Cardiac muscle cell (in vitro differentiated cells and primary cell): ENCODE measurements around the gene SYNPO. TPM values are rescaled to one million over a fixed set of nuclear protein-coding genes. Genes with fewer than 3 reads are reported as not detected.

Experiments
- DNase-seq, 2 donors: peaks; one replicate each; pipeline versions ENCODE4 v3.0.0 to v3.0.0-alpha.2; 2010 to 2017; ENCODE audit warnings: low read depth in 1 of 2, low spot score in 1 of 2
- H3K27ac ChIP-seq: fragments of 200-600 bp; sonication (generic); 2 replicates; pipeline ENCODE4 v1.5.1; 2016
- H3K27me3 ChIP-seq: fragments of 200-600 bp; sonication (generic); 2 replicates; pipeline ENCODE4 v1.6.0; 2016; ENCODE audit warnings: control low read depth
- H3K36me3 ChIP-seq: fragments of 200-600 bp; sonication (generic); 2 replicates; pipeline ENCODE4 v1.5.1; 2016; ENCODE audit warnings: control low read depth
- H3K4me1 ChIP-seq: fragments of 200-600 bp; sonication (generic); 2 replicates; pipeline ENCODE4 v1.8.1; 2017; ENCODE audit warnings: low read depth, mild to moderate bottlenecking, mixed run types
- H3K4me3 ChIP-seq: fragments of 200-600 bp; sonication (generic); 2 replicates; pipeline ENCODE4 v1.5.1; 2016; ENCODE audit warnings: mild to moderate bottlenecking
- H3K9me3 ChIP-seq: fragments of 200-600 bp; sonication (generic); 2 replicates; pipeline ENCODE4 v1.5.1; 2017; ENCODE audit warnings: low read depth, mild to moderate bottlenecking, control low read depth
- polyA plus RNA-seq: library from polyadenylated mRNA; unstranded; fragments of >200 nt; fragmentation: Nextera tagmentation; extraction: Ambion mirVana; gene quantifications from 2 replicates; pipeline ENCODE4 v1.2.1, GENCODE V29; 2016
- total RNA-seq: library from RNA; depleted of rRNA; stranded (reverse); fragments of >200 nt; gene quantifications from 2 replicates; pipeline ENCODE4 v1.2.3, GENCODE V29; 2016
- TF ChIP-seq, protein P1 (sequence below): IDR thresholded peaks from 2 replicates; pipeline ENCODE4 v1.5.1; 2012; ENCODE audit warnings: low read depth, mild to moderate bottlenecking, low read length

Gene SYNPO
- total and polyA plus RNA-seq, 2 experiments from 2014 or later: 1.1 to 2.7 TPM

DNA sequence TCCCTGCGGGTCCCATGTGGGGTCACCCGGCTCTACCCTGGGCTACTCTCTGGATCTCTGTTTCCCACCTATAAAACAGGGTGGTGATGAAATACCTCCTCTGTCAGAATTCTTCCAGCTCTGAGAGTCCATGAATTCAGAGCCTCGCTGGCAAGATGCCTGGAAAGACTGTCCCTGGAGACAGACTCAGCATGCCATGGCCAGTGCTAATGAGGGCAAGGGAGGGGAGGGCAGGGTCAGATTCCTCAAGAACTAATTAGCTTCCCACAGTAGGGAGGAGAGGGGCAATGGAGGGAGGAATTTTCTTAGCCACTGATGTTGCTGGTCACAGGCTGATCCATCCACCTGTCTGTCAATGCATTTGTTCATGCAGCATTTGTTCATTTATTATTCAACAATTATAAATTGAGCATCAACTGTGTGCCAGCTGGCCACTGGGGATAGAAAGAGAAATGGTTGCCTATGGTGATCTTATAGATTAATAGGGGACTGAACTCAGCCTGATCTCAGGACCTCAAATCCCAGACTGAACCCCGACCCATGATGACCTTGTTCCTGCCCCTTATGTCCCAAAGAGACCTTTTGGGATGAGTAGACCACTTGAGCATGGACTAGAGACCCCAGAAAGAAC is 4.7 kb downstream of the SYNPO start:
- no peaks in the 10 kb centered on the region for H3K36me3 ChIP-seq
- no peaks in the 10 kb centered on the region for H3K9me3 ChIP-seq
- no peaks in the 10 kb centered on the region for H3K27me3 ChIP-seq
- peaks cover 31% of the 10 kb centered on the region for H3K4me1 ChIP-seq
- DNase-seq: peak; percentile 38 to 95
- H3K4me3 ChIP-seq: no peak overlapping the region
- H3K27ac ChIP-seq: peak overlapping the region; percentile 9
- TF ChIP-seq, protein P1, sequence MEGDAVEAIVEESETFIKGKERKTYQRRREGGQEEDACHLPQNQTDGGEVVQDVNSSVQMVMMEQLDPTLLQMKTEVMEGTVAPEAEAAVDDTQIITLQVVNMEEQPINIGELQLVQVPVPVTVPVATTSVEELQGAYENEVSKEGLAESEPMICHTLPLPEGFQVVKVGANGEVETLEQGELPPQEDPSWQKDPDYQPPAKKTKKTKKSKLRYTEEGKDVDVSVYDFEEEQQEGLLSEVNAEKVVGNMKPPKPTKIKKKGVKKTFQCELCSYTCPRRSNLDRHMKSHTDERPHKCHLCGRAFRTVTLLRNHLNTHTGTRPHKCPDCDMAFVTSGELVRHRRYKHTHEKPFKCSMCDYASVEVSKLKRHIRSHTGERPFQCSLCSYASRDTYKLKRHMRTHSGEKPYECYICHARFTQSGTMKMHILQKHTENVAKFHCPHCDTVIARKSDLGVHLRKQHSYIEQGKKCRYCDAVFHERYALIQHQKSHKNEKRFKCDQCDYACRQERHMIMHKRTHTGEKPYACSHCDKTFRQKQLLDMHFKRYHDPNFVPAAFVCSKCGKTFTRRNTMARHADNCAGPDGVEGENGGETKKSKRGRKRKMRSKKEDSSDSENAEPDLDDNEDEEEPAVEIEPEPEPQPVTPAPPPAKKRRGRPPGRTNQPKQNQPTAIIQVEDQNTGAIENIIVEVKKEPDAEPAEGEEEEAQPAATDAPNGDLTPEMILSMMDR: no peak

DNA sequence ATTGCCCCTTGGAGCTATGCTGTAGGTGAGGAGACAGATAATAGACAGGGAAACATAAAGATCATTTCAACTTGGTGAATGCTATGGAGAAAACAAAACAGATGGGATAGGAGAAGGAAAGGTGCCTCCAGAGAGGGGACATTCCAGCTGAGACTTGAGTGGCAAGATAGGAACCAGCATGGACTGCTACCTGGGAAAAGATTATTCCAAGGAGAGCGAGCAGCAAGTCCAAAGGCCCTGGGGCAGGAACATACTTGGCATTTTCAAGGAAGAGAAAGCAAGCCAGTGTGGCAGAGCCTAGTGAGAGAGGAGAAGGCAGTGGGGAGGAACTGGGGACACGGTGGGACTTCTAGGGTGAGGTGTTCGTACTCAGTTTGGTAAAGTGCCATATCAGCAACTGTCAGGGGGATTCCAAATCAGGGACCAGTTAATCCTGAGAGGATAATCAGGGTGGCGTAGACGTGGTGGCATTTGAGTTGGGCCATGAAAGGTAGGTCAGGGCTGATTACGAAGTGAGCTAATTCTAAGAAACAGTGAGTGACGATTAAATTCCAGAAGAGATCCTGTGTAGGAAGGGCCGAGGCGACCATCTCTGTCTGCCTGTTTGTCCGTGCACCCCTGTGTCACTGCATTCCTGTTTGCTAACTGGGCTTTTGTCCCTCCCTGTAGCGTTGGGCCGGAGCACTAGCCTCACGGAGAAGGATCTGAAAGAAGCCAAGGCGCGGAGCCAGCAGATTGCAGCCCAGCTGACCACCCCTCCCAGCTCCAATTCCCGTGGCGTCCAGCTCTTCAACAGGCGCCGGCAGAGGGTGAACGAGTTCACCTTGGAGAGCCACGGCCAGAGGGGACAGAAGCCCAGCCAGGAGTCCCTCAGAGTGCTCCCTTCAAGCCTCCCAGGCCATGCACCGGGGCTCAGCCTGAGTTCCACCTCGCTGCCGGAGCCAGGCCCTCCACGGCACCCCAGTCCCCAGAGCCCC is 7.1 kb downstream of the SYNPO start:
- H3K4me3 ChIP-seq: no peak overlapping the region
- no peaks in the 10 kb centered on the region for H3K9me3 ChIP-seq
- H3K27ac ChIP-seq: no peak overlapping the region
- peak; percentile 54 to 56 for DNase-seq
- H3K36me3 ChIP-seq: no peaks in the 10 kb centered on the region
- H3K27me3 ChIP-seq: no peaks in the 10 kb centered on the region
- TF ChIP-seq, protein P1: no peak
- peaks cover 25% of the 10 kb centered on the region for H3K4me1 ChIP-seq

DNA sequence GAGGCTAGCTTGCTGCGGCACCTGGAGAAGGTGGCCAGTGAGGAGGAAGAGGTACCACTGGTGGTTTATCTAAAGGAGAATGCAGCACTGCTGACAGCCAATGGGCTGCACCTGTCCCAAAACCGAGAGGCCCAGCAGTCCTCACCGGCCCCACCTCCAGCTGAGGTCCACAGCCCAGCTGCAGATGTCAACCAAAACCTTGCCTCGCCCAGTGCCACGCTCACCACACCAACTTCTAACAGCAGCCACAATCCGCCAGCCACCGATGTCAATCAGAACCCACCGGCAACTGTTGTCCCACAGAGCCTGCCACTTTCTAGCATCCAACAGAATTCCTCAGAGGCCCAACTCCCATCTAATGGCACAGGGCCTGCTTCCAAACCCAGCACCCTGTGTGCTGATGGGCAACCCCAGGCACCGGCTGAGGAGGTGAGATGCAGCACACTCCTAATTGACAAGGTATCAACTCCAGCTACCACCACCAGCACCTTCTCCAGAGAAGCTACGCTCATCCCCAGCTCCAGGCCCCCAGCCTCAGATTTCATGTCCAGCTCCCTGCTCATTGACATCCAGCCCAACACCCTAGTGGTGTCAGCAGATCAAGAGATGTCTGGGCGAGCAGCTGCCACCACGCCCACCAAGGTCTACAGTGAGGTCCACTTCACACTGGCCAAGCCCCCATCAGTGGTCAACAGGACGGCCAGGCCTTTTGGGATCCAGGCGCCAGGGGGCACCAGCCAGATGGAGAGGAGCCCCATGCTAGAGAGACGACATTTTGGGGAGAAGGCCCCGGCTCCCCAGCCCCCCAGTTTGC is 8.0 kb downstream of the SYNPO start:
- Histone ChIP-seq H3K4me3 (no peak overlapping the region), H3K27me3 (no peaks in the 10 kb centered on the region), H3K9me3 (no peaks in the 10 kb centered on the region), H3K4me1 (peaks cover 18% of the 10 kb centered on the region), H3K27ac (no peak overlapping the region), H3K36me3 (no peaks in the 10 kb centered on the region)
- DNase-seq: no peak
- TF ChIP-seq, protein P1: no peak

DNA sequence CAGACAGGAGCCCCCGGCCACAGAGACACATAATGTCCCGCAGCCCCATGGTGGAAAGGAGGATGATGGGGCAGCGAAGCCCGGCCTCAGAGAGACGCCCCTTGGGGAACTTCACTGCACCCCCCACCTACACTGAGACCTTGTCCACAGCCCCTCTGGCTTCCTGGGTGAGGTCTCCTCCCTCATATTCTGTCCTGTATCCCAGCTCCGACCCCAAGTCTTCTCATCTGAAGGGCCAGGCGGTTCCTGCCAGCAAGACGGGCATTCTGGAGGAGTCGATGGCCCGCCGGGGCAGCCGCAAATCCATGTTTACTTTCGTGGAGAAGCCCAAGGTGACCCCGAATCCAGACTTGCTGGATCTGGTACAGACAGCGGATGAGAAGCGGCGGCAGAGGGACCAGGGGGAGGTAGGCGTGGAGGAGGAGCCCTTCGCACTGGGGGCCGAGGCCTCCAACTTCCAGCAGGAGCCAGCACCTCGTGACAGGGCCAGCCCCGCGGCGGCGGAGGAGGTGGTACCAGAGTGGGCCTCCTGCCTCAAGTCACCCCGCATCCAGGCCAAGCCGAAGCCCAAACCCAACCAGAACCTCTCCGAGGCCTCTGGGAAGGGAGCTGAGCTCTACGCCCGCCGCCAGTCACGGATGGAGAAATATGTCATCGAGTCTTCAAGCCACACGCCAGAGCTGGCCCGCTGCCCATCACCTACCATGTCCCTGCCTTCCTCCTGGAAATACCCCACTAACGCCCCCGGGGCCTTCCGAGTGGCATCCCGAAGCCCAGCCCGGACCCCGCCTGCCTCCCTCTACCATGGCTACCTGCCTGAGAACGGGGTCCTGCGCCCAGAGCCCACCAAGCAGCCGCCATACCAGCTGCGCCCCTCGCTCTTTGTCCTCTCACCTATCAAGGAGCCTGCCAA is 8.9 kb downstream of the SYNPO start:
- DNase-seq: no peak
- H3K4me1 ChIP-seq: peaks cover 15% of the 10 kb centered on the region
- H3K27me3 ChIP-seq: no peaks in the 10 kb centered on the region
- H3K27ac ChIP-seq: no peak overlapping the region
- H3K36me3 ChIP-seq: no peaks in the 10 kb centered on the region
- TF ChIP-seq, protein P1: no peak
- no peaks in the 10 kb centered on the region for H3K9me3 ChIP-seq
- H3K4me3 ChIP-seq: no peak overlapping the region
